Endothelial cell (in vitro differentiated cells): ENCODE data around the gene DIRAS3. TPM values are rescaled to one million over a fixed set of nuclear protein-coding genes. Genes with fewer than 3 reads are reported as not detected.
"Not testable (repeated sequence)": the region's sequence is repeated elsewhere in the genome, so short reads cannot be mapped to it uniquely, and the experiment has no call there.

Experiments
- DNase-seq: peaks from one replicate; pipeline ENCODE4 v3.0.0; 2021; ENCODE audit warnings: low spot score
- H3K27ac Mint-ChIP-seq: one replicate; pipeline ENCODE4 v1.8.0; 2021; ENCODE audit warnings: mixed read lengths, inconsistent platforms; ENCODE audit not compliant: unreplicated experiment
- H3K27me3 Mint-ChIP-seq: one replicate; pipeline ENCODE4 v1.8.0; 2021; ENCODE audit warnings: mild to moderate bottlenecking, moderate library complexity, mixed read lengths, inconsistent platforms; ENCODE audit not compliant: unreplicated experiment
- H3K36me3 Mint-ChIP-seq: one replicate; pipeline ENCODE4 v1.8.0; 2021; ENCODE audit warnings: mild to moderate bottlenecking, low read depth, mixed read lengths, inconsistent platforms; ENCODE audit not compliant: unreplicated experiment
- H3K4me1 Mint-ChIP-seq: one replicate; pipeline ENCODE4 v1.8.0; 2021; ENCODE audit warnings: mild to moderate bottlenecking, mixed read lengths, inconsistent platforms; ENCODE audit not compliant: unreplicated experiment
- H3K4me3 Mint-ChIP-seq: one replicate; pipeline ENCODE4 v1.8.0; 2021; ENCODE audit warnings: mild to moderate bottlenecking, mixed read lengths, inconsistent platforms; ENCODE audit not compliant: unreplicated experiment
- H3K9me3 Mint-ChIP-seq: one replicate; pipeline ENCODE4 v1.8.0; 2021; ENCODE audit warnings: mixed read lengths, inconsistent platforms; ENCODE audit not compliant: unreplicated experiment
- CTCF ChIP-seq: fragments of 200-600 bp; sonication (generic); IDR thresholded peaks from one replicate; pipeline ENCODE4 v1.5.0; 2021; ENCODE audit warnings: antibody characterized with exemption; ENCODE audit not compliant: unreplicated experiment
- total RNA-seq: library from RNA; stranded (reverse); fragmentation: NEBNext Ultra II Directional; extraction: Animal tissue kit (Norgen Biotek cat#: 25700); gene quantifications from one replicate; pipeline ENCODE4 v1.2.1, GENCODE V29; 2021; ENCODE audit not compliant: unreplicated experiment

The DIRAS3 gene
- total RNA-seq, 1 donor from 2014 or later, result 0.49 TPM

- no peak overlapping the region for H3K27ac Mint-ChIP-seq
- no peak for DNase-seq
These were observed 38.6 kb downstream of the DIRAS3 start for GRCh38 chr1:68011657-68012375.

DNA sequence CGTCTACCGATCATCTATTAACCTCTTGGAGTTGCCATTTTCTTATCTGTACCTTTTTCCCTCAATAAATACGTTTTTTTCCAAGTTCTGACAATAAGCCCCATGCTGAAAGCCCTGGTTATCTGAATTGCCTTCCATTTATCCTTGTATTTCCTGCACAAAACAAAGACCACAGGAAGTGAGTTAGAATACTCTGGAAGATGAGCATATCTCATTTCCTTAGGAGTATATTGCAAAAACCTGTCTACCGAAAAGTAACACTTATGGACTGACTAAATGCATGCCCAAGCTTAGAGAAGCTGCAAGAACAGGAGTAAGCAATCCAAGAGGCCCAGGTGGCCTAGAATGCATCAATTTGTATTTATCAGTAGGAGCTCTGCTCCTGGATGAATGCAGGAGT is 39.9 kb downstream of the DIRAS3 start:
- no peak for TF ChIP-seq CTCF
- H3K4me1 Mint-ChIP-seq, result peaks cover 8% of the 10 kb centered on the region
- no peaks in the 10 kb centered on the region for H3K9me3 Mint-ChIP-seq
- peaks cover 2% of the 10 kb centered on the region for H3K27me3 Mint-ChIP-seq
- no peak overlapping the region for H3K27ac Mint-ChIP-seq
- no peak overlapping the region for H3K4me3 Mint-ChIP-seq
- no peaks in the 10 kb centered on the region for H3K36me3 Mint-ChIP-seq
- DNase-seq, result no peak

More at GRCh38 chr1:68011657-68012375, 38.6 kb downstream of the DIRAS3 start:
- Mint-ChIP-seq H3K4me3 (no peak overlapping the region), H3K9me3 (no peaks in the 10 kb centered on the region), H3K36me3 (no peaks in the 10 kb centered on the region), H3K27me3 (peaks cover 3% of the 10 kb centered on the region), H3K4me1 (peaks cover 8% of the 10 kb centered on the region)
- TF ChIP-seq CTCF, result no peak

GRCh38 chr1:68010090-68010489 is 40.3 kb downstream of the DIRAS3 start:
- TF ChIP-seq CTCF, result no peak
- Mint-ChIP-seq H3K27ac (no peak overlapping the region), H3K9me3 (no peaks in the 10 kb centered on the region), H3K36me3 (no peaks in the 10 kb centered on the region), H3K4me3 (no peak overlapping the region), H3K27me3 (peaks cover 2% of the 10 kb centered on the region), H3K4me1 (peaks cover 8% of the 10 kb centered on the region)
- DNase-seq, result no peak

GRCh38 chr1:68003626-68004025 is 46.8 kb downstream of the DIRAS3 start:
- not testable (repeated sequence) for H3K9me3 Mint-ChIP-seq, DNase-seq, H3K4me1 Mint-ChIP-seq, H3K27ac Mint-ChIP-seq, H3K4me3 Mint-ChIP-seq, H3K27me3 Mint-ChIP-seq, H3K36me3 Mint-ChIP-seq

GRCh38 chr1:68000191-68000590 is 50.2 kb downstream of the DIRAS3 start:
- Mint-ChIP-seq H3K27ac (no peak overlapping the region), H3K4me1 (no peaks in the 10 kb centered on the region), H3K36me3 (peaks cover 3% of the 10 kb centered on the region), H3K27me3 (no peaks in the 10 kb centered on the region), H3K4me3 (no peak overlapping the region), H3K9me3 (peaks cover 8% of the 10 kb centered on the region)
- no peak for DNase-seq
- no peak for TF ChIP-seq CTCF
